Smooth muscle cell (in vitro differentiated cells): Measurements from ENCODE around the gene GZF1. TPM values are rescaled to one million over a fixed set of nuclear protein-coding genes. Genes with fewer than 3 reads are reported as not detected.

ENCODE experiments used
- DNase-seq: peaks from one replicate; lab custom pipeline; 2025; ENCODE audit not compliant: unreplicated experiment; lab: John Stamatoyannopoulos, UW
- H2AFZ ChIP-seq: fragments of 200-600 bp; sonication (generic); 2 replicates; pipeline ENCODE4 v1.6.0; 2016; ENCODE audit warnings: antibody characterized with exemption, low read depth, mild to moderate bottlenecking
- H3F3A ChIP-seq: fragments of 200-600 bp; sonication (generic); 2 replicates; pipeline ENCODE4 v1.6.0; 2017; ENCODE audit warnings: antibody characterized with exemption, low read depth
- H3K27ac ChIP-seq: fragments of 200-600 bp; sonication (generic); 2 replicates; pipeline ENCODE4 v1.5.1; 2016; ENCODE audit warnings: low read depth, mild to moderate bottlenecking
- H3K27me3 ChIP-seq: fragments of 200-600 bp; sonication (generic); 2 replicates; pipeline ENCODE4 v1.6.1; 2016; ENCODE audit warnings: low read depth, mild to moderate bottlenecking
- H3K36me3 ChIP-seq: fragments of 200-600 bp; sonication (generic); 2 replicates; pipeline ENCODE4 v1.5.1; 2016; ENCODE audit warnings: low read depth
- H3K4me1 ChIP-seq: fragments of 200-600 bp; sonication (generic); 2 replicates; pipeline ENCODE4 v1.5.1; 2016; ENCODE audit warnings: low read depth
- H3K4me2 ChIP-seq: fragments of 200-600 bp; sonication (generic); 2 replicates; pipeline ENCODE4 v1.6.0; 2016; ENCODE audit warnings: mild to moderate bottlenecking
- H3K4me3 ChIP-seq: fragments of 200-600 bp; sonication (generic); 2 replicates; pipeline ENCODE4 v1.5.1; 2016; ENCODE audit warnings: mild to moderate bottlenecking
- H3K79me2 ChIP-seq: fragments of 200-600 bp; sonication (generic); 2 replicates; pipeline ENCODE4 v1.6.0; 2016; ENCODE audit warnings: low read depth, mild to moderate bottlenecking
- H3K9ac ChIP-seq: fragments of 200-600 bp; sonication (generic); 2 replicates; pipeline ENCODE4 v1.6.0; 2016; ENCODE audit warnings: low read depth
- H3K9me3 ChIP-seq: fragments of 200-600 bp; sonication (generic); replicated peaks from 2 replicates; pipeline ENCODE4 v1.5.1; 2016; ENCODE audit warnings: low read depth
- H4K20me1 ChIP-seq: fragments of 200-600 bp; sonication (generic); 2 replicates; pipeline ENCODE4 v1.6.0; 2016; ENCODE audit warnings: low read depth
- CTCF ChIP-seq: fragments of 200-600 bp; sonication (generic); IDR thresholded peaks from 2 replicates; pipeline ENCODE4 v1.5.1; 2017; ENCODE audit warnings: borderline replicate concordance, mild to moderate bottlenecking, antibody characterized with exemption; ENCODE audit not compliant: insufficient read depth, poor library complexity, severe bottlenecking
- WGBS: methylation state at CpG from one replicate; pipeline ENCODE4 v1.1.7; 2016; ENCODE audit warnings: low lambda C conversion rate; 5-methylcytosine and 5-hydroxymethylcytosine counted together
- polyA plus RNA-seq: library from polyadenylated mRNA; unstranded; fragments of >200 nt; fragmentation: Nextera tagmentation; extraction: Ambion mirVana; gene quantifications from 2 replicates; pipeline ENCODE4 v1.2.1, GENCODE V29; 2016
- total RNA-seq: library from RNA; depleted of rRNA; stranded (reverse); fragments of >200 nt; gene quantifications from 2 replicates; pipeline ENCODE4 v1.2.3, GENCODE V29; 2014

The GZF1 gene
- total RNA-seq (13.7 and 17.3 TPM in 2 replicates), polyA plus RNA-seq (6.0 and 7.5 TPM in 2 replicates)

- Histone ChIP-seq H2AFZ (peak within 1 kb of the TSS; percentile 75), H3K27ac (peak within 1 kb of the TSS; percentile 97), H3K4me3 (peak within 1 kb of the TSS; percentile 82), H3F3A (peaks cover 18% of the 10 kb centered on the region), H3K4me1 (peaks cover 19% of the 10 kb centered on the region), H3K4me2 (peak within 1 kb of the TSS; percentile 96), H3K9me3 (no peaks in the 10 kb centered on the region), H4K20me1 (peaks cover 38% of the 10 kb centered on the region), H3K36me3 (no peaks in the 10 kb centered on the region), H3K79me2 (peaks cover 46% of the 10 kb centered on the region), H3K9ac (peak within 1 kb of the TSS; percentile 92), H3K27me3 (no peaks in the 10 kb centered on the region)
- DNase-seq, result peak; percentile 97
- TF ChIP-seq CTCF, result peak; percentile 4
- 0% methylated on average over 55 of the region's 114 CpGs for WGBS
Observed at GRCh38 chr20:23361476-23362391, at the start of gene GZF1. GZF1 (plus strand) TSS chr20:23362182; CDS start chr20:23364384, 2,202 bp downstream.

GRCh38 chr20:23313271-23313670 lies 48.7 kb upstream of the GZF1 start:
- Histone ChIP-seq H4K20me1 (no peaks in the 10 kb centered on the region), H3K4me2 (no peak overlapping the region), H3K4me3 (no peak overlapping the region), H3K9ac (no peak overlapping the region), H3K36me3 (no peaks in the 10 kb centered on the region), H2AFZ (no peak overlapping the region), H3K9me3 (no peaks in the 10 kb centered on the region), H3K4me1 (no peaks in the 10 kb centered on the region), H3K27ac (no peak overlapping the region), H3K27me3 (no peaks in the 10 kb centered on the region), H3F3A (no peaks in the 10 kb centered on the region), H3K79me2 (no peaks in the 10 kb centered on the region)
- 100% methylated on average over 1 of the region's 1 CpG for WGBS
- no peak for TF ChIP-seq CTCF
- DNase-seq, result no peak

GRCh38 chr20:23314699-23315098 lies 47.3 kb upstream of the GZF1 start:
- no peaks in the 10 kb centered on the region for H4K20me1 ChIP-seq
- H3K4me3 ChIP-seq, result no peak overlapping the region
- H3K27me3 ChIP-seq, result no peaks in the 10 kb centered on the region
- H2AFZ ChIP-seq, result no peak overlapping the region
- no peak overlapping the region for H3K9ac ChIP-seq
- no peak overlapping the region for H3K27ac ChIP-seq
- H3F3A ChIP-seq, result no peaks in the 10 kb centered on the region
- H3K79me2 ChIP-seq, result no peaks in the 10 kb centered on the region
- DNase-seq, result no peak
- 95% methylated on average over 5 of the region's 5 CpGs for WGBS
- H3K9me3 ChIP-seq, result no peaks in the 10 kb centered on the region
- H3K36me3 ChIP-seq, result no peaks in the 10 kb centered on the region
- H3K4me2 ChIP-seq, result no peak overlapping the region
- no peak for TF ChIP-seq CTCF
- H3K4me1 ChIP-seq, result no peaks in the 10 kb centered on the region

GRCh38 chr20:23315099-23315498 lies 46.9 kb upstream of the GZF1 start:
- DNase-seq, result no peak
- Histone ChIP-seq H3K9me3 (no peaks in the 10 kb centered on the region), H2AFZ (no peak overlapping the region), H3K4me1 (no peaks in the 10 kb centered on the region), H3K4me3 (no peak overlapping the region), H3K9ac (no peak overlapping the region), H3K79me2 (no peaks in the 10 kb centered on the region), H3F3A (no peaks in the 10 kb centered on the region), H3K4me2 (no peak overlapping the region), H3K36me3 (no peaks in the 10 kb centered on the region), H4K20me1 (no peaks in the 10 kb centered on the region), H3K27me3 (no peaks in the 10 kb centered on the region), H3K27ac (no peak overlapping the region)
- whole genome bisulfite sequencing, result 87% methylated on average over 9 of the region's 9 CpGs
- TF ChIP-seq CTCF, result no peak
